ENCODE measurements around the gene CPED1. TPM values are rescaled to one million over a fixed set of nuclear protein-coding genes. Genes with fewer than 3 reads are reported as not detected.

CPED1 gene
- total RNA-seq, 1 experiment from 2014 or later, result 0.44 TPM

DNA sequence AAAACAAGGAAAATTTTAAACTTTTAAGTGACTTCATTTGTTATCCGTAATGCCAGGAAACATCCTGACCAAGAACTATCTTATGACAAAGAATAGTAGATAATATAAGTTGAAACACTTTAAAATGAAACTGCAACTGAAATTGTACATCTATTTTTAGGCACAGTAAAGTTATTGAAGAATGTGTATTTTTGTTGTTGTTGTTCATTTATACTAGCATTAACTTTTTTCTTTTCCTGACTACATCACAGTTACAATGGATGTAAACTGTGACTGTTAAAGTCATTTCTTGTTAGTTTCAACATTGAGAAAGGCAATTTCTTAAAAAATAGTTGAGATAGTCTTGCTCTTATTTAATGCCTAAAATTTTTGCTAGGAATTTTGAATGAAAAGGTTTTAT lies 2.6 kb downstream of the CPED1 start (continued):
- TF ChIP-seq ZNF396 (CRISPR knock-in tag; IDR thresholded peaks at IDR 0.05; ENCODE audit: borderline replicate concordance), result no peak
- no peak for TF ChIP-seq CBFB (CRISPR knock-in tag; IDR thresholded peaks at IDR 0.05; ENCODE audit: low read depth)
- no peak for TF ChIP-seq ZNF423 (CRISPR knock-in tag; IDR thresholded peaks at IDR 0.05)

DNA sequence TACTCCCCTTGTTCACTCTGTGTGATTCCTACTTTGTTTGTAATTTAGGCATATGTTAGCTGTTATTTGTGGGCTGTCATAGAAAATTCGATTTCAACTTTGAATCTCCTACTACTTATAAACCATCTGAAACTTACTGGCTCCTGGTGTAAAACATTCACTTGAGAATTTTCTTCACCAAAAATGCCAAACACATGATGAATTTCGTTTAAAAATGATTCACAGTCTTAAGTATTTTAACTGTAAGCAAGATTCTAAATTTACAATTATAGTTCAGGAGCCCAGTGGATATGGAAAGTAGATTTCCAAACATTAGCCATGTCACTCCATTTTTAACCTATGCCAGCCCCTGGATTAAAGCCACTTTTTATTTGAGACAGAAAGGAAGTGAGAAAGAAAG lies 3.1 kb downstream of the CPED1 start:
- Mint-ChIP-seq H3K27me3 (ENCODE audit: low read depth) (peaks cover 25% of the 10 kb centered on the region), H3K4me3 (no peak overlapping the region), H3K9me3 (no peaks in the 10 kb centered on the region), H3K4me1 (peaks cover 16% of the 10 kb centered on the region), H3K36me3 (no peaks in the 10 kb centered on the region), H3K27ac (no peak overlapping the region)
- TF ChIP-seq, protein P1, sequence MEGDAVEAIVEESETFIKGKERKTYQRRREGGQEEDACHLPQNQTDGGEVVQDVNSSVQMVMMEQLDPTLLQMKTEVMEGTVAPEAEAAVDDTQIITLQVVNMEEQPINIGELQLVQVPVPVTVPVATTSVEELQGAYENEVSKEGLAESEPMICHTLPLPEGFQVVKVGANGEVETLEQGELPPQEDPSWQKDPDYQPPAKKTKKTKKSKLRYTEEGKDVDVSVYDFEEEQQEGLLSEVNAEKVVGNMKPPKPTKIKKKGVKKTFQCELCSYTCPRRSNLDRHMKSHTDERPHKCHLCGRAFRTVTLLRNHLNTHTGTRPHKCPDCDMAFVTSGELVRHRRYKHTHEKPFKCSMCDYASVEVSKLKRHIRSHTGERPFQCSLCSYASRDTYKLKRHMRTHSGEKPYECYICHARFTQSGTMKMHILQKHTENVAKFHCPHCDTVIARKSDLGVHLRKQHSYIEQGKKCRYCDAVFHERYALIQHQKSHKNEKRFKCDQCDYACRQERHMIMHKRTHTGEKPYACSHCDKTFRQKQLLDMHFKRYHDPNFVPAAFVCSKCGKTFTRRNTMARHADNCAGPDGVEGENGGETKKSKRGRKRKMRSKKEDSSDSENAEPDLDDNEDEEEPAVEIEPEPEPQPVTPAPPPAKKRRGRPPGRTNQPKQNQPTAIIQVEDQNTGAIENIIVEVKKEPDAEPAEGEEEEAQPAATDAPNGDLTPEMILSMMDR (IDR thresholded peaks at IDR 0.05), result no peak
- TF ChIP-seq, protein P2, sequence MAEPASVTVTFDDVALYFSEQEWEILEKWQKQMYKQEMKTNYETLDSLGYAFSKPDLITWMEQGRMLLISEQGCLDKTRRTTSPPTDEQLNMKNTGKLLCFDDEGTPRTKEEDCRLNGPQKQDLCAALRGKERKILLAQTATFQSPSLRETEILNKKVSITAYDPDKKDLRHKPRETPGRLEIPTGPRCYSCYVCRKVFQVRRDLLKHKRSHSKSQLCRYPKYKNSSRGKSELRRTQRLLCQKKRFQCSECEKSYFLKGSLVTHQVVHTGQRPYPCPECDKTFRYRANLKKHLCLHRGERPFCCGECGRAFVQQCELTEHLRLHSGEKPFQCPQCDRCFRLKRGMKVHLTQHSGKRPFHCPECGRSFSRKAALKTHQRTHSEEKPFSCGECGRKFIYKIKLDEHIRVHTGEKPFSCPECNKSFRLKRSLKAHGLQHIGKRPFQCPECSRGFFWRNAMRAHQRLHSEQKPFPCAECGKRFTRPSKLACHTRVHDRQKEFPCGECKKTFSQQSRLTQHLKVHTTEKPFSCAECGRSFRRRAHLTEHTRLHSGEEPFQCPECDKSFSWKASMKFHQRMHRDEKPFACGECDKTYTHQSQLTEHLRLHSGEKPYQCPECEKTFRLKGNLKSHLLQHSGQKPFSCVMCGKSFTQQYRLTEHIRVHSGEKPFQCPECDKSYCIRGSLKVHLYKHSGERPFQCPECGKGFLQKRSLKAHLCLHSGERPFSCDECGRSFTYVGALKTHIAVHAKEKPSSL (CRISPR knock-in tag; conservative IDR thresholded peaks at IDR 0.05), result no peak
- TF ChIP-seq NFE2L1 (CRISPR knock-in tag; IDR thresholded peaks at IDR 0.05), result no peak
- TF ChIP-seq ZNF671 (CRISPR knock-in tag; IDR thresholded peaks at IDR 0.05), result no peak
- ChIA-PET POLR2A (no interaction called here), CTCF (interaction anchor here (1.6 kb wide), 1 partner anchor 117 kb away, joined by 4 read pairs; no protein-coding TSS in a partner anchor)
- no peak for ATAC-seq
- DNase-seq (ENCODE audit: low spot score), result no peak

DNA sequence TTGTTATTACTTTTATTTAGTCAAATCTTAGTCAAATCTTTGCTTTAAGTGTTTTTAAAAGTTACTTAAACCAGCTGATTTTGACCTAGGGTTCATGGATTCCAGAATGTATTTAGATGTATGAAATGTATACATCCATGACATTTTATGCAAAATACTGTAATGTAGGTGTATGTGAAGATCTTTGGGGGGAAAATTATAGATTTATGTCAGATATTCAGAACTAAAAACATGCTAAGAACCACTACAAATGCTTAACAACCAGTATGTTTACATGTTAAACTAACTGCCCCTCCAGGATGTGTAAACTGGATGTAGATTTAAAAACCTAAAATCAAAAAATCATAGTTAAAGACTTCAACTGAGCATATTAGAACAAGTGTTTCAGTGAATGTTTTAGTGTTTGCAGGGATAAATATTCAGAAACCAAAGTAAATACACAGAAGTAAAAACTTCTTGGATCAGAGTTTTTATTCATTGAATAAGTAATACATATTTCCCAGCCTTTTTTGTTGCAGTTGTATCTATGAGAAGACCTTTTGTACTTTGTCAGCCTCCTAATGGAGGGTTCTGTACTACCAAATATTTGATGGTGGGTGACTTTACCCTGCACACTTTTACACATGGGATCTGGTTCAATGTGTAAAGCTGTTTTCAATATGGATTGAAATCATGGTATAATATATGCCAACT lies 3.9 kb downstream of the CPED1 start:
- ChIA-PET CTCF (interaction anchor here (1.6 kb wide), 1 partner anchor 116 kb away, joined by 4 read pairs; no protein-coding TSS in a partner anchor), POLR2A (no interaction called here)
- TF ChIP-seq, protein P3, sequence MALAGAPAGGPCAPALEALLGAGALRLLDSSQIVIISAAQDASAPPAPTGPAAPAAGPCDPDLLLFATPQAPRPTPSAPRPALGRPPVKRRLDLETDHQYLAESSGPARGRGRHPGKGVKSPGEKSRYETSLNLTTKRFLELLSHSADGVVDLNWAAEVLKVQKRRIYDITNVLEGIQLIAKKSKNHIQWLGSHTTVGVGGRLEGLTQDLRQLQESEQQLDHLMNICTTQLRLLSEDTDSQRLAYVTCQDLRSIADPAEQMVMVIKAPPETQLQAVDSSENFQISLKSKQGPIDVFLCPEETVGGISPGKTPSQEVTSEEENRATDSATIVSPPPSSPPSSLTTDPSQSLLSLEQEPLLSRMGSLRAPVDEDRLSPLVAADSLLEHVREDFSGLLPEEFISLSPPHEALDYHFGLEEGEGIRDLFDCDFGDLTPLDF (CRISPR knock-in tag; IDR thresholded peaks at IDR 0.05), result no peak
- TF ChIP-seq, protein P4, sequence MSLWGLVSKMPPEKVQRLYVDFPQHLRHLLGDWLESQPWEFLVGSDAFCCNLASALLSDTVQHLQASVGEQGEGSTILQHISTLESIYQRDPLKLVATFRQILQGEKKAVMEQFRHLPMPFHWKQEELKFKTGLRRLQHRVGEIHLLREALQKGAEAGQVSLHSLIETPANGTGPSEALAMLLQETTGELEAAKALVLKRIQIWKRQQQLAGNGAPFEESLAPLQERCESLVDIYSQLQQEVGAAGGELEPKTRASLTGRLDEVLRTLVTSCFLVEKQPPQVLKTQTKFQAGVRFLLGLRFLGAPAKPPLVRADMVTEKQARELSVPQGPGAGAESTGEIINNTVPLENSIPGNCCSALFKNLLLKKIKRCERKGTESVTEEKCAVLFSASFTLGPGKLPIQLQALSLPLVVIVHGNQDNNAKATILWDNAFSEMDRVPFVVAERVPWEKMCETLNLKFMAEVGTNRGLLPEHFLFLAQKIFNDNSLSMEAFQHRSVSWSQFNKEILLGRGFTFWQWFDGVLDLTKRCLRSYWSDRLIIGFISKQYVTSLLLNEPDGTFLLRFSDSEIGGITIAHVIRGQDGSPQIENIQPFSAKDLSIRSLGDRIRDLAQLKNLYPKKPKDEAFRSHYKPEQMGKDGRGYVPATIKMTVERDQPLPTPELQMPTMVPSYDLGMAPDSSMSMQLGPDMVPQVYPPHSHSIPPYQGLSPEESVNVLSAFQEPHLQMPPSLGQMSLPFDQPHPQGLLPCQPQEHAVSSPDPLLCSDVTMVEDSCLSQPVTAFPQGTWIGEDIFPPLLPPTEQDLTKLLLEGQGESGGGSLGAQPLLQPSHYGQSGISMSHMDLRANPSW (CRISPR knock-in tag; conservative IDR thresholded peaks at IDR 0.05; ENCODE audit: low read depth), result no peak
- TF ChIP-seq TP53 (CRISPR knock-in tag; IDR thresholded peaks at IDR 0.05), result no peak
- TF ChIP-seq ZNF423 (CRISPR knock-in tag; IDR thresholded peaks at IDR 0.05), result no peak
- TF ChIP-seq, protein P5, sequence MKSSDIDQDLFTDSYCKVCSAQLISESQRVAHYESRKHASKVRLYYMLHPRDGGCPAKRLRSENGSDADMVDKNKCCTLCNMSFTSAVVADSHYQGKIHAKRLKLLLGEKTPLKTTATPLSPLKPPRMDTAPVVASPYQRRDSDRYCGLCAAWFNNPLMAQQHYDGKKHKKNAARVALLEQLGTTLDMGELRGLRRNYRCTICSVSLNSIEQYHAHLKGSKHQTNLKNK (CRISPR knock-in tag; IDR thresholded peaks at IDR 0.05), result no peak
- TF ChIP-seq, protein P6, sequence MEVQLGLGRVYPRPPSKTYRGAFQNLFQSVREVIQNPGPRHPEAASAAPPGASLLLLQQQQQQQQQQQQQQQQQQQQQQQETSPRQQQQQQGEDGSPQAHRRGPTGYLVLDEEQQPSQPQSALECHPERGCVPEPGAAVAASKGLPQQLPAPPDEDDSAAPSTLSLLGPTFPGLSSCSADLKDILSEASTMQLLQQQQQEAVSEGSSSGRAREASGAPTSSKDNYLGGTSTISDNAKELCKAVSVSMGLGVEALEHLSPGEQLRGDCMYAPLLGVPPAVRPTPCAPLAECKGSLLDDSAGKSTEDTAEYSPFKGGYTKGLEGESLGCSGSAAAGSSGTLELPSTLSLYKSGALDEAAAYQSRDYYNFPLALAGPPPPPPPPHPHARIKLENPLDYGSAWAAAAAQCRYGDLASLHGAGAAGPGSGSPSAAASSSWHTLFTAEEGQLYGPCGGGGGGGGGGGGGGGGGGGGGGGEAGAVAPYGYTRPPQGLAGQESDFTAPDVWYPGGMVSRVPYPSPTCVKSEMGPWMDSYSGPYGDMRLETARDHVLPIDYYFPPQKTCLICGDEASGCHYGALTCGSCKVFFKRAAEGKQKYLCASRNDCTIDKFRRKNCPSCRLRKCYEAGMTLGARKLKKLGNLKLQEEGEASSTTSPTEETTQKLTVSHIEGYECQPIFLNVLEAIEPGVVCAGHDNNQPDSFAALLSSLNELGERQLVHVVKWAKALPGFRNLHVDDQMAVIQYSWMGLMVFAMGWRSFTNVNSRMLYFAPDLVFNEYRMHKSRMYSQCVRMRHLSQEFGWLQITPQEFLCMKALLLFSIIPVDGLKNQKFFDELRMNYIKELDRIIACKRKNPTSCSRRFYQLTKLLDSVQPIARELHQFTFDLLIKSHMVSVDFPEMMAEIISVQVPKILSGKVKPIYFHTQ (CRISPR knock-in tag; IDR thresholded peaks at IDR 0.05), result no peak
- TF ChIP-seq, protein P7, sequence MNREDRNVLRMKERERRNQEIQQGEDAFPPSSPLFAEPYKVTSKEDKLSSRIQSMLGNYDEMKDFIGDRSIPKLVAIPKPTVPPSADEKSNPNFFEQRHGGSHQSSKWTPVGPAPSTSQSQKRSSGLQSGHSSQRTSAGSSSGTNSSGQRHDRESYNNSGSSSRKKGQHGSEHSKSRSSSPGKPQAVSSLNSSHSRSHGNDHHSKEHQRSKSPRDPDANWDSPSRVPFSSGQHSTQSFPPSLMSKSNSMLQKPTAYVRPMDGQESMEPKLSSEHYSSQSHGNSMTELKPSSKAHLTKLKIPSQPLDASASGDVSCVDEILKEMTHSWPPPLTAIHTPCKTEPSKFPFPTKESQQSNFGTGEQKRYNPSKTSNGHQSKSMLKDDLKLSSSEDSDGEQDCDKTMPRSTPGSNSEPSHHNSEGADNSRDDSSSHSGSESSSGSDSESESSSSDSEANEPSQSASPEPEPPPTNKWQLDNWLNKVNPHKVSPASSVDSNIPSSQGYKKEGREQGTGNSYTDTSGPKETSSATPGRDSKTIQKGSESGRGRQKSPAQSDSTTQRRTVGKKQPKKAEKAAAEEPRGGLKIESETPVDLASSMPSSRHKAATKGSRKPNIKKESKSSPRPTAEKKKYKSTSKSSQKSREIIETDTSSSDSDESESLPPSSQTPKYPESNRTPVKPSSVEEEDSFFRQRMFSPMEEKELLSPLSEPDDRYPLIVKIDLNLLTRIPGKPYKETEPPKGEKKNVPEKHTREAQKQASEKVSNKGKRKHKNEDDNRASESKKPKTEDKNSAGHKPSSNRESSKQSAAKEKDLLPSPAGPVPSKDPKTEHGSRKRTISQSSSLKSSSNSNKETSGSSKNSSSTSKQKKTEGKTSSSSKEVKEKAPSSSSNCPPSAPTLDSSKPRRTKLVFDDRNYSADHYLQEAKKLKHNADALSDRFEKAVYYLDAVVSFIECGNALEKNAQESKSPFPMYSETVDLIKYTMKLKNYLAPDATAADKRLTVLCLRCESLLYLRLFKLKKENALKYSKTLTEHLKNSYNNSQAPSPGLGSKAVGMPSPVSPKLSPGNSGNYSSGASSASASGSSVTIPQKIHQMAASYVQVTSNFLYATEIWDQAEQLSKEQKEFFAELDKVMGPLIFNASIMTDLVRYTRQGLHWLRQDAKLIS (CRISPR knock-in tag; IDR thresholded peaks at IDR 0.05; ENCODE audit: borderline replicate concordance), result no peak
- TF ChIP-seq, protein P8, sequence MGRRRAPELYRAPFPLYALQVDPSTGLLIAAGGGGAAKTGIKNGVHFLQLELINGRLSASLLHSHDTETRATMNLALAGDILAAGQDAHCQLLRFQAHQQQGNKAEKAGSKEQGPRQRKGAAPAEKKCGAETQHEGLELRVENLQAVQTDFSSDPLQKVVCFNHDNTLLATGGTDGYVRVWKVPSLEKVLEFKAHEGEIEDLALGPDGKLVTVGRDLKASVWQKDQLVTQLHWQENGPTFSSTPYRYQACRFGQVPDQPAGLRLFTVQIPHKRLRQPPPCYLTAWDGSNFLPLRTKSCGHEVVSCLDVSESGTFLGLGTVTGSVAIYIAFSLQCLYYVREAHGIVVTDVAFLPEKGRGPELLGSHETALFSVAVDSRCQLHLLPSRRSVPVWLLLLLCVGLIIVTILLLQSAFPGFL (CRISPR knock-in tag; IDR thresholded peaks at IDR 0.05; ENCODE audit: borderline replicate concordance), result no peak
- TF ChIP-seq ZNF671 (CRISPR knock-in tag; IDR thresholded peaks at IDR 0.05), result no peak
- H3K4me3 Mint-ChIP-seq, result no peak overlapping the region
- peaks cover 16% of the 10 kb centered on the region for H3K4me1 Mint-ChIP-seq
- no peak for ATAC-seq
- no peaks in the 10 kb centered on the region for H3K36me3 Mint-ChIP-seq
- no peak for DNase-seq (ENCODE audit: low spot score)
- H3K27me3 Mint-ChIP-seq (ENCODE audit: low read depth), result peaks cover 25% of the 10 kb centered on the region
- no peaks in the 10 kb centered on the region for H3K9me3 Mint-ChIP-seq
- no peak overlapping the region for H3K27ac Mint-ChIP-seq

All from WTC11 (cell line).